Uterus (tissue), 2 donors: ENCODE results near the gene SLCO2B1.

Experiments
- CTCF ChIP-seq, 4 experiments: fragments of 200-600 bp in 2 of 4; fragments of 450-650 bp in 2 of 4; sonication (generic) in 2 of 4; IDR thresholded peaks; one replicate each; pipeline ENCODE4 v1.5.1; 2016 to 2019; ENCODE audit warnings: antibody characterized with exemption in 4 of 4, mild to moderate bottlenecking in 2 of 4, moderate library complexity in 1 of 4
- POLR2A ChIP-seq, 2 donors: fragments of 450-650 bp; IDR thresholded peaks; one replicate each; pipeline ENCODE4 v1.6.1; 2016; ENCODE audit warnings: antibody characterized with exemption in 2 of 2, mild to moderate bottlenecking in 1 of 2, moderate library complexity in 1 of 2

- TF ChIP-seq POLR2A (IDR thresholded peaks at IDR 0.05) (no peak), CTCF (IDR thresholded peaks at IDR 0.05) (no peak)
These were observed 991 bp upstream of the SLCO2B1 start for GRCh38 chr11:75149766-75150465.
